Measurements from ENCODE around the gene LUC7L. TPM values are rescaled to one million over a fixed set of nuclear protein-coding genes. Genes with fewer than 3 reads are reported as not detected.

The LUC7L gene
- total RNA-seq, 6 donors from 2014 or later, result 57.9 to 394 (median 108) TPM

DNA sequence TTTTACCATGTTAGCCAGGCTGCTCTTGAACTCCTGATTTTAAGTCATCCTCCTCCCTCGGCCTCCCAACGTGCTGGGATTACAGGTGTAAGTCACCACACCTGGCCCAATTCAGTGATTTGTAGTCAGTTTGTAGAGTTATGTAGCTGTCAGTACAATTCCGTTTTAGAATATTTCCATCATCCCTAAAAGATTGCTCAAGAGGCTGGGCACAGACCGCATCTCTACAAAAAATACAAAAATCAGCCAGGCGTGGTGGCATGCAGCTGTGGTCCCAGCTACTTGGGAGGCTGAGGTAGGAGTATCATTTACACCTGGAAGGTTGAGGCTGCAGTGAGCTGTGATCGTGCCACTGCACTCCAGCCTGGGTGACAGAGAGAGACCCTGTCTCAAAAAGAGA lies 25.9 kb upstream of the LUC7L start:
- no peak for ATAC-seq (ENCODE audit: low FRiP score in 2 of 2)
- Histone ChIP-seq H3K27ac (no peak overlapping the region), H3K27me3 (no peaks in the 10 kb centered on the region), H3K36me3 (peaks cover 0 to 49% (median 27%) of the 10 kb centered on the region in 4 donors), H3K4me3 (no peak overlapping the region), H3K9me3 (no peaks in the 10 kb centered on the region), H3K4me1 (peaks cover 0 to 8% (median 0%) of the 10 kb centered on the region in 4 donors)
- no peak for TF ChIP-seq EP300 (IDR thresholded peaks at IDR 0.05)
- TF ChIP-seq, protein P1, sequence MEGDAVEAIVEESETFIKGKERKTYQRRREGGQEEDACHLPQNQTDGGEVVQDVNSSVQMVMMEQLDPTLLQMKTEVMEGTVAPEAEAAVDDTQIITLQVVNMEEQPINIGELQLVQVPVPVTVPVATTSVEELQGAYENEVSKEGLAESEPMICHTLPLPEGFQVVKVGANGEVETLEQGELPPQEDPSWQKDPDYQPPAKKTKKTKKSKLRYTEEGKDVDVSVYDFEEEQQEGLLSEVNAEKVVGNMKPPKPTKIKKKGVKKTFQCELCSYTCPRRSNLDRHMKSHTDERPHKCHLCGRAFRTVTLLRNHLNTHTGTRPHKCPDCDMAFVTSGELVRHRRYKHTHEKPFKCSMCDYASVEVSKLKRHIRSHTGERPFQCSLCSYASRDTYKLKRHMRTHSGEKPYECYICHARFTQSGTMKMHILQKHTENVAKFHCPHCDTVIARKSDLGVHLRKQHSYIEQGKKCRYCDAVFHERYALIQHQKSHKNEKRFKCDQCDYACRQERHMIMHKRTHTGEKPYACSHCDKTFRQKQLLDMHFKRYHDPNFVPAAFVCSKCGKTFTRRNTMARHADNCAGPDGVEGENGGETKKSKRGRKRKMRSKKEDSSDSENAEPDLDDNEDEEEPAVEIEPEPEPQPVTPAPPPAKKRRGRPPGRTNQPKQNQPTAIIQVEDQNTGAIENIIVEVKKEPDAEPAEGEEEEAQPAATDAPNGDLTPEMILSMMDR (IDR thresholded peaks at IDR 0.05), result no peak
- no peak for TF ChIP-seq POLR2A (IDR thresholded peaks at IDR 0.05)
- TF ChIP-seq POLR2AphosphoS5 (IDR thresholded peaks at IDR 0.05), result no peak
- WGBS, 2 donors, result 96% methylated on average over 6 of the region's 6 CpGs
- no peak for DNase-seq

DNA sequence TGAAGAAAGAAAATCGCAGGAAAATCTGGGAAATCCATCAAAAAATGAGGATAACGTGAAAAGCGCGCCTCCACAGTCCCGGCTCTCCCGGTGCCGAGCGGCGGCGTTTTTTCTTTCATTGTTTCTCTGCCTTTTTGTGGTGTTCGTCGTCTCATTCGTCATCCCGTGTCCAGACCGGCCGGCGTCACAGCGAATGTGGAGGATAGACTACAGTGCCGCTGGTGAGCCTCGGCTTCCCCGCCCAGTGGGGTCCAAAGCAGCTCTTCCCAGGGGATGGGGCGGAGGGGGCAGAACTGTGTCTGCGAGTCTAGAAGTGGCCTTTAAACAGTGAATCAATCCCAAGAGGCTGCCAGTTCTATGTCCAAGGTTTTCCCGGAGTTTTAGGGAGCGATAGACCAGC lies 25.2 kb upstream of the LUC7L start:
- 97 to 98% methylated on average over 25 of the region's 25 CpGs for WGBS, 2 donors
- no peaks in the 10 kb centered on the region for H3K27me3 ChIP-seq
- ATAC-seq (ENCODE audit: low FRiP score in 2 of 2), result no peak
- TF ChIP-seq POLR2AphosphoS5 (IDR thresholded peaks at IDR 0.05) (no peak), POLR2A (IDR thresholded peaks at IDR 0.05) (no peak), EP300 (IDR thresholded peaks at IDR 0.05) (no peak)
- TF ChIP-seq, protein P1 (IDR thresholded peaks at IDR 0.05), result no peak
- peaks cover 0 to 8% (median 0%) of the 10 kb centered on the region in 4 donors for H3K4me1 ChIP-seq
- no peak overlapping the region for H3K27ac ChIP-seq
- no peak overlapping the region for H3K4me3 ChIP-seq
- H3K9me3 ChIP-seq, result no peaks in the 10 kb centered on the region
- peaks cover 0 to 48% (median 20%) of the 10 kb centered on the region in 4 donors for H3K36me3 ChIP-seq
- no peak for DNase-seq

DNA sequence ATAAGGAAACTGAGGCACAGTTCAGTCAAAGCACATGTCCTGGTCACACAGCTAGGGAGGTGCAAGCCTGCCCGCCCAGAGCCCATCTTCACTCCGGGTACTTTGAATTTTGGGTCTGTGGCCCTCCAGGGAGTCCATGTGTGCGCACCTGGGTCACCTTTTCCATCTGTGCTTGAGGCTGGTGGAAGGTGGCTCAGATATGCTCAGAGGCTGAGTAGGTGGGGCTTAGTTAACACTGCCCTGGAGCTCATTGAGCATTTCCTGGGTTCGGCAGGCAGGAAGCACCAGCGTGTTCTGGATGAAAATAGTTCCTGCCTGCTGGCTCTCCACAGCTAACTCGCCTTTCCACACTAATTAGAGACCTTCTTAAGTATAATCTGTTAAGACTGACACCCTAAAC lies 24.6 kb upstream of the LUC7L start:
- Histone ChIP-seq H3K27me3 (no peaks in the 10 kb centered on the region), H3K4me1 (peaks cover 0 to 8% (median 0%) of the 10 kb centered on the region in 4 donors), H3K4me3 (no peak overlapping the region), H3K9me3 (no peaks in the 10 kb centered on the region), H3K27ac (no peak overlapping the region), H3K36me3 (peaks cover 0 to 45% (median 19%) of the 10 kb centered on the region in 4 donors)
- TF ChIP-seq POLR2A (IDR thresholded peaks at IDR 0.05) (no peak), EP300 (IDR thresholded peaks at IDR 0.05) (no peak), POLR2AphosphoS5 (IDR thresholded peaks at IDR 0.05) (no peak)
- TF ChIP-seq, protein P1 (IDR thresholded peaks at IDR 0.05), result no peak
- no peak for ATAC-seq (ENCODE audit: low FRiP score in 2 of 2)
- 75 to 87% methylated on average over 6 of the region's 6 CpGs for WGBS, 2 donors
- DNase-seq, result no peak

DNA sequence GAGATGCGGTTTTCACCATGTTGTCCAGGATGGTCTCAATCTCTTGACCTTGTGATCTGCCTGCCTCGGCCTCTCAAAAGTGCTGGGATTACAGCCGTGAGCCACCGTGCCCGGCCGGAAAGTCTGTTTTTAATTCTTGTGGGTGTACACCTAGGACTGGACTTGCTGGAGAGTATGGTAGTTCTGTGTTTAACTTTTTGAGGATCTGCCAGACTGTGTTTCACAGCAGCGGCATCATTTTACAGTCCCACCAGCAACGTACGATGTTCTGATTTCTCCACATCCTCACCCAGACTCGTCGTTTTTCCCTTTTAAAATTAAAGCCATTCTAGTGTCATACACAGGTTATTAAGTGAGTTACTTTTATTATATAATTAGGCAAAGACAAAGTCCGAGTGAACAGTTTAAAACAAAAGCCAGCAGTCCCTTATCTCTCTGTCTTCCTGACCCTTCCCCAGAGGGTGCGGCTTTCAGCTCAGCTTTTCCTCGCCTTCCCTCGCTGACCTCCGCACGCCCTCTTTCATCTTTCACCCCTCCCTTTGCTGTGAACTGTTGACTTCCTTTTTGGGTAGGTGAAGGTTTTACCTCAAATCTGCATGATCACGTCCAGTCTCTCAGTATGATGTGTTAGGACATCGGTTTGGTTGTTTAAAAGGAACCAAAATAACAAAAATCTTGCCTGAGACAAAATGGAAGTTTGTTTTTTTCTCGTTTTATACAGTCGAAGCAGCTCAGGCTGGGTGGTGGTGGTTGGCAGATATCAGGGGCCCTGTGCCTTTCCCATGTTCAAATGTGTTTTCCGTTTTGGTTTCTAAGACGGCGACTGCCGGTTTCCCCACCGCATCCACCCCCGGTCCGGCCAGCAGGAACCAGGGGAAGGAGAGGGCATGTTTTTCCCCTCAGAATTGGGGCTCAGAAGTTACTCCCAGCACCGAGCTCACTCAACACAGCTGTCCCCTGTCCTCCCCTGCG lies 23.4 kb upstream of the LUC7L start:
- H3K27me3 ChIP-seq, result no peaks in the 10 kb centered on the region
- H3K4me1 ChIP-seq, result peaks cover 0 to 8% (median 0%) of the 10 kb centered on the region in 4 donors
- ATAC-seq (ENCODE audit: low FRiP score in 2 of 2) (no peak), DNase-seq (no peak)
- WGBS, 2 donors, result 44 to 57% methylated on average over 30 of the region's 30 CpGs
- peaks cover 0 to 44% (median 19%) of the 10 kb centered on the region in 4 donors for H3K36me3 ChIP-seq
- no peak for TF ChIP-seq POLR2AphosphoS5 (IDR thresholded peaks at IDR 0.05)
- no peak for TF ChIP-seq EP300 (IDR thresholded peaks at IDR 0.05)
- TF ChIP-seq POLR2A (IDR thresholded peaks at IDR 0.05), result no peak
- TF ChIP-seq, protein P1 (IDR thresholded peaks at IDR 0.05), result no peak
- H3K9me3 ChIP-seq, result no peaks in the 10 kb centered on the region
- H3K27ac ChIP-seq, result peak overlapping the region; percentile 2 to 70 (median 25)
- H3K4me3 ChIP-seq, result peak overlapping the region in 2 of 4 donors; percentile 2 to 16

Measured in upper lobe of left lung (tissue), 6 donors.